DND-41 (cell line): ENCODE results near the gene NFASC.

Experiments
- CTCF ChIP-seq: IDR thresholded peaks from 2 replicates; pipeline ENCODE4 v1.5.1; 2012; ENCODE audit warnings: borderline replicate concordance, low read length, moderate library complexity, mild to moderate bottlenecking; ENCODE audit not compliant: poor library complexity, severe bottlenecking; ENCODE audit errors: extremely low read depth
- EZH2 ChIP-seq: IDR thresholded peaks from 3 replicates; pipeline ENCODE4 v1.6.1; 2012; ENCODE audit warnings: borderline replicate concordance, low read depth, mild to moderate bottlenecking, moderate library complexity, low read length, inconsistent platforms; ENCODE audit not compliant: severe bottlenecking

GRCh38 chr1:204937901-204938300 is 67.2 kb downstream of the NFASC start:
- no peak for TF ChIP-seq CTCF
- no peak for TF ChIP-seq EZH2
